NCI-H128 (cell line): ENCODE data around the gene TRIM37.
"Not testable (repeated sequence)": the region's sequence is repeated elsewhere in the genome, so short reads cannot be mapped to it uniquely, and the experiment has no call there.

Experiments
- DNase-seq: peaks from one replicate; lab custom pipeline; 2025; ENCODE audit not compliant: unreplicated experiment; lab: John Stamatoyannopoulos, UW

Gene TRIM37, protein sequence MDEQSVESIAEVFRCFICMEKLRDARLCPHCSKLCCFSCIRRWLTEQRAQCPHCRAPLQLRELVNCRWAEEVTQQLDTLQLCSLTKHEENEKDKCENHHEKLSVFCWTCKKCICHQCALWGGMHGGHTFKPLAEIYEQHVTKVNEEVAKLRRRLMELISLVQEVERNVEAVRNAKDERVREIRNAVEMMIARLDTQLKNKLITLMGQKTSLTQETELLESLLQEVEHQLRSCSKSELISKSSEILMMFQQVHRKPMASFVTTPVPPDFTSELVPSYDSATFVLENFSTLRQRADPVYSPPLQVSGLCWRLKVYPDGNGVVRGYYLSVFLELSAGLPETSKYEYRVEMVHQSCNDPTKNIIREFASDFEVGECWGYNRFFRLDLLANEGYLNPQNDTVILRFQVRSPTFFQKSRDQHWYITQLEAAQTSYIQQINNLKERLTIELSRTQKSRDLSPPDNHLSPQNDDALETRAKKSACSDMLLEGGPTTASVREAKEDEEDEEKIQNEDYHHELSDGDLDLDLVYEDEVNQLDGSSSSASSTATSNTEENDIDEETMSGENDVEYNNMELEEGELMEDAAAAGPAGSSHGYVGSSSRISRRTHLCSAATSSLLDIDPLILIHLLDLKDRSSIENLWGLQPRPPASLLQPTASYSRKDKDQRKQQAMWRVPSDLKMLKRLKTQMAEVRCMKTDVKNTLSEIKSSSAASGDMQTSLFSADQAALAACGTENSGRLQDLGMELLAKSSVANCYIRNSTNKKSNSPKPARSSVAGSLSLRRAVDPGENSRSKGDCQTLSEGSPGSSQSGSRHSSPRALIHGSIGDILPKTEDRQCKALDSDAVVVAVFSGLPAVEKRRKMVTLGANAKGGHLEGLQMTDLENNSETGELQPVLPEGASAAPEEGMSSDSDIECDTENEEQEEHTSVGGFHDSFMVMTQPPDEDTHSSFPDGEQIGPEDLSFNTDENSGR

DNA sequence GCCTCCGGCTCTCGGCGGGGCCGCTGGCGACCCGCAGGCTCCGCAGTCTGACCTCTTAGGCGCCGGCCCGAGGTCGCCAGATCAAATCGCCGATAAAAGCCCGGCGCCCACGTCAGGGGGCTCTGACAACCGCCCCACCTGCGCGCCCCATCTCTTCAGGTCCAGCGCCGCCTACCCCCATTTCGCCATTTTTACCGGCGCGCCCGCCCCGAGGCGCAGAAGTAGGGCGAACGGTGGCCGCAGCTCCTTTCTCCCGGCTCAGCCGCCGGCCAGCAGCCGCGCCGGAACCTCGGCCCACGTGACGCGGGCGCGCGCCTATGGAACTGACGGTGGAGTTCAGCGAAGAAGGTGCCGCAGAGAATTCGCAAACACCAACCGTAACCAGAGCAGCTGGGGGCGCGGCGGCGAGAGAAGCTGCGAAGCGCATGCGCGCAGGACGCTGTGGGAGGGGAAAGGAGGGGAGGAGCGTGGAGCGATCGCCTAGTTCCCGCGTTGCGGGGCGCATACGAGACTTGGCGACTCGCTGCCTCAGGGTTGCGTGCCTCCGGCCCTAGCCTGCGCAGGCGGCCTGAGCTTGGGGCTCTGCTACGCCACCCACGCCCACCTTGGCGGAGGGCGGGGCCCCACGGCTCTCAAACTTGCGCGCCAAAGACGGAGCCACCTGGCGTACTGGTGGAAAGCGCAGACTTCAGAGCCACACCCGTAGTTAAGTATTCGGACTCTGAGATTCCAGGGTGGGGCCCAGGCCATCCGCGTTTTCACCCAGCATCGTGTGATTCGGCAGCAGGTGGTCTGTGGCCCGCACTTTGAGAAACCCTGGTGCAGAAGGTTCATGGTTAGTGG, at the start of gene TRIM37:
Gene TRIM37 (minus strand): TSS at position 418 of the 843 bp plus-strand sequence. CDS start 419 bp downstream, outside the sequence.
- DNase-seq: peak; percentile 93

DNA sequence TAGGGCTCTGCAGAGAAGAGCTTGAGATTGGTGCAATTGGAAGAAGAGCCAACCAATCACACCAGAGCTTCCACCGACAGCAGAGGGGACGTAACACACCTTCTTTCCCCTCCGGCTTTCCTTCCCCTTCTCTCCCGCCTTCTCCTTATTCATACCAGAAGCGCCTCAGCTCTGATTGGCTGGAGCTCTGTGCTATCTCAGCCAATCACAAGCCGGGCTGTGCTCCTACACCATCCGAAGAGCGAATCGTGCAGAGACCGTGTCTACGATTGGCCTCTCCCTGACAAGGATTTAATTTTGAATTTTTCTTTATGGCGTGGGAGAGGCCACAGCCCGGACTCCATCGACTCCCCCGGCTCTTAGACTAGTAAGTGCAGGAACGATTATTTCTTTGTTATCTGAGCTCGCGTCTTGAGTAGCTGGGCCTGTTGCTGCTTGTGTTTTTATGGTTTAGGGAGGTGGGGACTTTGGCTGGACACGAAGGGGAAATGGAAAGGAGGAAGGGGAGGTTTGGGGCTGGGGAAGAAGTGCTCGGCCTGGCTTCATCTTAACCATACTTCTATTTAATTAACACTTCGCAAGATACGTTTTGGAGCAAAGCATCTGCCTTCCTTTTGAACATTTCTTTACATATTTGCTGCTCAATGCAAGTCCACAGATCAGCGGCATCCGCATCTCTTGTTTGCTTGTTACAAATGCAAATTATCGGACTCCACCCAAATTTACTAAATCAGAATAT, 48.9 kb upstream of the TRIM37 start, which contains the start of gene PRR11:
Gene PRR11 (plus strand): TSS at position 308 of the 739 bp plus-strand sequence. CDS start 14,007 bp downstream, outside the sequence.
- peak; percentile 99 for DNase-seq

DNA sequence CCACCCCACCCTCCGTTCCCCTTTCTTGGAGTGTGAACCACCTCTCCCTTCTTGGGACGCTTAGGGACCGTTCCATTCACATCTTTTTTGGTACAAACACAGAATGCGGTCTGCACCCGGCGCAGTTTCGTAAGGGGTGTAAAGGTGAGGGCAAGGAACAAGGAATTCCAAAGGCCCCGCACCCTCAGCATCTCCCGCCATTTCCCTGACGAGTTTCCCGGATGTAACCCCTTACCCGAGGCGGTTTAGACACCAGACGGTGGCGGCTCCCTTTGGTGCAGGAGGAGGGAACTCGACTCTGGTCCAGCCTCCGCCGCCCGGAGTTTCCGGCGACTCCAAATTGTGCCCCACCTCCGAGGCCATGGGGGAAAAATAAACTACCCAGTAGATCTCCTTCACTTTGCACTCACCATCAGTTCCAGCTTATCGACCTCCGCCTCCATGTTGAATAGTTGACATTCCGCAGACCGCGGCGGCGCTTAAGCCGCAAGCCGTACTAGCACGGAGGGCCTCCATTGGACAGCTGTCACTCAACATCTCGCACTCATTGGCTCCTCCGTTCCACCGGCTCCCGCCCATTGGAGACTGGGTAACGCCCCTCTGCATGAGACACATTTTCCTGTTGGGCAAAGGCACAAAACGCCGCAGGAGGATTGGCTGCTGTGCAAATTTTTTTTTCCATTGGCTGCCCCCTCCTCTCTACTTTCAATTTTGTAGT, 48.2 kb upstream of the TRIM37 start, which contains the start of gene SKA2:
Gene SKA2 (minus strand): TSS at position 466 of the 718 bp plus-strand sequence. CDS start 23 bp downstream, at position 443.
- DNase-seq: peak; percentile 99

DNA sequence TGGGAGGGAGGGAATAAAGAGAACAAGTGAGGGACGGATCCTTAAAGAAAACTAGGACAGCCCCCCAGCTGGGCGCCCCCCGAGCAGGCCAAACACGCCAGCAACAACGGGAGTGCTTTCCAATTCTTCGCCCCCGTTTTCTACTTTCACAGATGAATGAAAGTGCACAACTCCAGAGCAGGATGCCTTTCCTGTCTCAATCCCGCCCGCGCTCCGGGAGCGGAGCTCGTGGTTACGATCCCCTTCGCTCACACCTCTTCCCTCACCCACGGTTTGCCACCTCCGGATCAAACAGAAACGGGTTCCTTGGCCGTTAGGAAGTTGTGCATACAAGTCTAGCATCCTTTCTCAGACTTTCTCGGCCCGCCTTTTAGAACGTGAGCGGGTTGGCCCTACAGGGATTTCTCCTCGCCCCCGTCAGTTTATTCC, 47.6 kb upstream of the TRIM37 start:
- DNase-seq: no peak

DNA sequence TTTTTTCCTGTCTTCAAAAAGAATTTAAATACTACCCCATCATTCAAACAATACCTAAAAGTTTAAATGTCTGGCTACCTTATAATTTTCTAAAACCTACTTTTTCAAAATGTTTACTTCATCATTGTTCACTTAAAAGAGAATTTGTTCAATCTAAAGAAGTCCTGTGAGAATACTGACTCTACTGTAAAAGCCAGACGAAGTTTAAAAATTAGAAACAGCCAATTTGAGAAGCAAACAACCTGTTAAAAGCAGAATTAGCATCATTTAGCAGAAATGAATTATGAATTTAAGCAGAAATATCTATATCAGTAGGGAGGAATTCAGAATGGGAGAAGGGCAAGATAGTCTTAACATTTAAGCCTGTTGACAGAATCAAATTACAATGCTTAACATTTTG, 46.2 kb upstream of the TRIM37 start:
- no peak for DNase-seq

DNA sequence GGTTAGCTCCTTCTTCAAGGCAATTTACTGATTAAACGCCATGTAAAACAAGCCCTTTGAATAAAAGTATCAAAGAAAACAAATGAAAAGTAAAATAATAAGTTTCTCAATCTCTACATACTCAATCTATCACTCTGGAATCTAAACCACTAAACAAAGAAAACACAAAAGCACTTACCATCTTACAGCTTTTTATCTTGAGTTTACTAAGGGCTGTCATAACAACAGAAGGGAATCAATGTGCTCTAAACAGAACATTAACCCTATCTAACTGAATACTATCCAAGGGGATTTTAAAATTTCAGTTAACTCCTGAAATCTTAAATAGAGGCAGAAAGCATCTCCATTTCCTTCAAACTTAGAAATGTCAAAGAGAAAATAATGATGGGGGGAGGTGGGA, 44.9 kb upstream of the TRIM37 start:
- no peak for DNase-seq

DNA sequence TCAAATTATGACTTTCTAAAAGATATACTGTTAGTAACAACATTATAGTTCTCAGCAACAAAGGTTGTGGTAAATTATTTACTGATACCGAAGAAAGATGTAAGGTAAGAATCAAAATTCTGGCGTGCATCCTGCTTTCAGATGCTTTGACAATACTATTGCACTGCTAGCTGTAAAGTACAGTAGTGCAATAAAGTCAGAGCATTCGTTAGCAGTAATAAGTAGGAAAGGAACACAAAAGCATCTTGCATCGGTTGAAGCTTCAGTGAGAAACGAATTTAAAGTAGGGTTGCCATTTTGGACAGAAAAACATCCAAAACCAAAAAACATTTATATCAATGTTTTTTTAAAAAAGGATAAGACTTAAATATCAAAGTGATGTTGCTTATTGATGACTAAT, 44.3 kb upstream of the TRIM37 start:
- DNase-seq: no peak

DNA sequence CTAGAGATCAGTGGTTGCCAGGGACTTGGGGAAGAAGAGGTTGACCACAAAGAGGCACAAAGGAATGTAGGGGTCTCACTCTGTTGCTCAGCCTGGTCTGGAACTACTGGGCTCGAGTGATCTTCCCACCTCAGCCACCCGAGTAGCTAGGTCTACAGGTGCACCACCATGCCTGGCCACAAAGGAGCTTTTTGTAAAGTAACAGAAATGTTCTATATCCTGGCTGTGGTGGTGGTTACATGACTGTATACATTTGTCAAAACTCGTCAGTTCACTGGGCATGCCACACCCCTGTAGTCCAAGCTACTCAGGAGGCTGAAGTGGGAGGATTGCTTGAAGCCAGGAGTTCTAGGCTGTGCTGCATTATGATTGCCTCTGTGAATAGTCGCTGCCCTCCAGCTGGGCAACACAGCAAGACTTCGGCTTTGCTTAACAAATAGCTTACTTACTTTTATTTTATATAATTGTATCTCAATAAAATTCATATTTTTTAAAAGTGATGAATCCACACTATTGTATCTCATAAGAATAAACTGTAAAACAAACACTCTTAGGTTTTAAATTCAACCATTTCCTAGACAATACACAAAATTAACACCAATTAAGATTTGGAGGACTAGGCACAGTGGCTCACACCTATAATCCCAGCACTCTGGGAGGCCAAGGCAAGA, 43.3 kb upstream of the TRIM37 start:
- no peak for DNase-seq

DNA sequence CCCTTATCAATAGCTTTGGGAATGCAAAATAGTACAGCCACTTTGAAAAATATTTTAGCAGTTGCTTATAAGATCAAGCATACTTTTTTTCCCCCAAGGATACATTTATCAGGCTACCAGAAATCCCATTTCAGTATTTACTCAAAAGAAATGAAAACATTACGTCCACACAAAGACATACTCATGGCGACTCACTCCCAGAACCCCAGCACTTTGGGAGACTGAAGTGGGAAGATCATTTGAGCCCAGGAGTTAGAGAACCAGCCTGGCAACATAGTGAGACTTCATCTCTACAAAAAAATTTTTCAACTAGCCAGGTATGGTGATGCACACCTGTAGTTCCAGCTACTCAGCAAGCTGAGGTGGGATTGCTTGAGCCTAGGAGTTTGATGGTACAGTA, 42.4 kb upstream of the TRIM37 start:
- no peak for DNase-seq

DNA sequence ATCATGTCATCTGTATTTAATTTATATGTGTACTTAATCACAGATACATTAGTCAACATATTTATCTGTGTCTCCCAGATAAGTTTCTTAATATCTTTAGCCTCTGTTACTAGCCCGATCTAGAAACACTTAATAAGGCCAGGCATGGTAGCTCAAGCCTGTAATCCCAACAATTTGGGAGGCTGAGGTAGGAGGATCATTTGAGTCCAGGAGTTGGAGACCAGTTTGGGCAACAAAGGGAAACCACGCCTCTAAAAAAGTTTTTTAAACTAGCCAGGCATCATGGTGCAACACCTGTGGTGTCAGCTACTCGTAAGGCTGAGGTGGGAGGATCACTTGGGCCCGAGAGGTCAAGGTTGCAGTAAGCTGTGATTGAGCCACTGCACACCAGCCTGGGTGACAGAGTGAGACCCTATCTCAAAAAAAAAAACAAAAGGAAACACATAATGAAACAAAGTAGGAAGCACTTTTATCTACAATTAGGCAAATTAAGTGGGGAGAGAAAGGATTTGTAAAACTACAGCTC, 39.0 kb upstream of the TRIM37 start:
- no peak for DNase-seq

DNA sequence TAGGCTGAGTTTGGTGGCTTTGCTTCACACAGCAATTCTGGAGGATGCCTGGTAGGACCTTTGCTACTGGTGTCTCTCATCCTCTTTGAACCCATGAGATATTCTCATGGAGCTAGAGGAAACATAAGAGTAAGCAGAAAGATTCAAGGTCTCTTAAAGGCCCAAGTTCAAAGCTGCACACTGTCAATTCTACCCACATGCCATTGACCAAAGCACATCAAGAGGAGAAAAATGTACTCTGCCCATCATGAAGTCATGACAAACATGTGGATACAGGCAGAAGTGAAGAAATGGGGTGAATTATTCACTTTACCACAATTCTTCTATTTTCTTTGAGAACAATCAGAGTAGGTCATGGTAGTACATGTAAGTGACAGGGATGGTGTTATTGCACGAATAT, 35.2 kb upstream of the TRIM37 start:
- DNase-seq: no peak

DNA sequence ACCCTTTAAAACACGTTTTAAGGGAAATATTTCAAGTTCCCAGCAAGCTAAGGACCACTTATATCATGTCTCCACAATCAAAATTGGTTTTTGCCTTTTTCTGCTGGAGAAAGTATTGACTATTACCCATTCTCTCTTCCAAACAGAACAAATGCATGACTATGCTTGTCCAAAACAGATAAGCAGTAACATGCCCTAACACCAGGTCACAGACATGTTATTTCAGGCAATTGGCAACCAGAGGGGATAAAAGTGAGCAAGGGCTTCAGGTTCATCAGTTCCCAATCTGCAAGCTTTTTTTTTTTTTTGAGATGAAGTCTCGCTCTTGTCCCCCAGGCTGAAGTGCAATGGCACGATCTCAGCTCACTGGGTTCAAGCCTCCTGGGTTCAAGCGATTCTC, 33.3 kb upstream of the TRIM37 start:
- no peak for DNase-seq

DNA sequence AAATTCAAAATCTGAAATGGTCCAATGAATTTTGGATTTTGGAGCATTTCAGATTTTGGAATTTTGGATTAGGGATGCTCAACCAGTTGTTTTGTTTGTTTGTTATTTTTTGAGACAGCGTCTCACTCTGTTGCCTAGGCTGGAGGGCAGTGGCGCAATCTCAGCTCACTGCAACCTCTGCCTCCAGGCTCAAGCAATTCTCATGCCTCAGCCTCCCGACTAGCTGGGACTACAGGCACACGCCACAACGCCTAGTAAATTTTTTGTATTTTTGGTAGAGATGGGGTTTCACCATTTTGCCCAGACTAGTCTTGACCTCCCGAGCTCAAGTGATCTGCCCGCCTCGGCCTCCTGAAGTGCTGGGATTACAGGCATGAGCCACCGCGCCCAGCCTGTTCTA, 31.7 kb upstream of the TRIM37 start:
- not testable (repeated sequence) for DNase-seq

DNA sequence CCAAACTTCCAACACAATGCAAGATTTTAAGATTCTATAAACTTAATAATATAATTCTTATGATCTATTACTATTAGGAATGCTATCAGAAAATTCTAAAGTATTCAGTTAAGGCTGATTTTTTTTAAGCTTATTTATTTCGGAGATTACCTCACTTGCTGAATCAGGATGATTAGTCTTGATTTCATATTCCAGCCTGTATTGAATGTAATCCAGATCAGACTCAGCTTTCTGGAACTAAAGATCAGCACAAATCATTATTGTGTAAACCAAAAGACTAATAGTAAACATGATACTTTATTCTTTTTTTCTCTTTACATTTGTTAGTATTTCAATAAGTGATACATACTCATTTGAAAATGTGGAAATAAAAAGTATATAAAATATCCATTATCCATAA, 24.5 kb upstream of the TRIM37 start:
- DNase-seq: no peak

DNA sequence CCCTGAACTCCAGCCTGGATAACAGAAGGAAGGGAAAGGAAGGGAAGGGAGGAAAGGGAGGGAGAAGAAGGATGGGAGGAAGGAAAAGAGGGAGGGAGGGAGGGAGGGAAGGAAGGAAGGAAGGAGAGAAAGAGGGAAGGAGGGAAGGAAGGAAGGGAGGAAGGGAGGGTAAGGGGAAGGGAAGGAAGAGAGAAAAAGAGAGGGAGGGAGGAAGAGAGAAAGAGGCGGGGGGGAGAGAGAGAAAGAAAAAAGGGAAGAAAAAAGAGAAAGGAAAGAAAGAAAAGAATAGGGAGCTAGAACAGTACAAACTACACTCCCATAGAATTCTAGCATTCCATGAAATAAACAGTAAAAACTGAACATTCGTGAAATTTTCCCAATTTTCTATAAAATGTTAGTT, 23.1 kb upstream of the TRIM37 start:
- no peak for DNase-seq

DNA sequence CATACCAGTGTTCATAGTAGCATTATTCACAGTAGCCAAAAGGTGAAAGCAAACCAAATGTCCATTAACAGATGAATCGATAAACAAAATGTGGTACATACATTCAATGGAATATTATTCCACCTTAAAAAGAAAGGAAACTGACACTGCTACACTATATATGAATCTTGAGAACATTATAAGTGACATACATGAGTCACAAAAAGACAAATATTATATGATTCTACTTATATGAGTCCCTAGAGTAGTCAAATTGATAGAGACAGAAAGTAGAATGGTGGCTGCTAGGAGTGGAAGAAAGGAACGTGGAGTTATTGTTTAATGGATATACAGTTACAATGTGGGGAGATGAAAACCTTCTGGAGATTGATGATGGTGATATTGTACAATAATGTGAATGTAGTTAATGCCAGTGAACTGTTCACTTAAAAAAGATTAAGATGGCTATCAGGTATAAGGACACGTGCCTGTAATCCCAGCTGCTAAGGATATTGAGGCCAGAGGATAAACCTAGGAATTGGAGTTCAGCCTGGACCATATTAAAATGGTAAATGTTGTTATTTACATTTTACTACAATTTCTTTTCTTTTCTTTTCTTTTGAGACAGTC, 20.2 kb upstream of the TRIM37 start:
- no peak for DNase-seq

DNA sequence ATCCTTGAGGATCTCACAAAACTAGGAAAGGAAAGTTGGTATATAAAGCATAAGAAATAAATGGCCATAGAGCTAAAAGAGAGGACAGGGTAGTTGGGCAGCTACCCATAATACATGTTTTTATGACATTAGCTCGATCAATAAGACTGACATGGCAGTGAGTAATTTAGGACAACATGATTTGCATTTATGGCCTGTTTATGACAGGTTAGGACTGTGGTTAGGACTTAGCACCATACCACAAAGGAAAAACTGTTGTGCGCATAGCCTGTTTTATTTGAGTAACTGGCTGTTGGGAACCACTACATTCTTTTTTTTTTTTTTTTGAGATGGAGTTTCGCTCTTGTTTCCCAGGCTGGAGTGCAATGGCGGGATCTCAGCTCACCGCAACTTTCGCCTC, 18.0 kb upstream of the TRIM37 start:
- DNase-seq: no peak

DNA sequence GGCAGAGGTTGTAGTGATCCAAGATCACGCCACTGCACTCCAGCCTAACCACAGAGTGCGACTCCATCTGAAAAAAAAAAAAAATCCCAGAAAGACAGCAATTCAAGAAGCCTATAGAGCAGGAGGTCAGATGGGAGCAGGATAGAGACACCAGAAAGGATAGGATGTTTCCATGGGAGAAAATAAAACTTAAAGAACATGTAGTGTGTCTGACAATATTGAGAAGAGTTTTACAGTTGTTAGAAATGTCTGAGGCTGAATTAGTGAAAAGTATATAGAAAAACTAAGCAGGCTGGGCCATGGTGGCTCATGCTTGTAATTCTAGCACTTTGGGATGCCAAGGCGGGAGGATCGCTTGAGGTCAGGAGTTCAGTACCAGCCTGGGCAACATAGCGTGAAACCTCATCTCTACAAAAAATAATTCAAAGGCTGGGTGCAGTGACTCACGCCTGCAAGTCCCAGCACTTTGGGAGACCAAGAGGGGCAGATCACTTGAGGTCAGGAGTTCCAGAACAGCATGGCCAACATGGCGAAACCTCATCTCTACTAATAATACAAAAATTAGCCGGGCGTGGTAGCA, 15.3 kb upstream of the TRIM37 start:
- no peak for DNase-seq
